Embryonic facial prominence (tissue), 1 donor: ENCODE data around the gene EPN2.

ENCODE experiments used
- DNase-seq: peaks from one replicate; pipeline ENCODE4 v3.0.0-alpha.2; 2016; ENCODE audit errors: extremely low spot score

The EPN2 gene

GRCh38 chr17:19331134-19331533 lies 94.0 kb downstream of the EPN2 start:
- DNase-seq: no peak

DNA sequence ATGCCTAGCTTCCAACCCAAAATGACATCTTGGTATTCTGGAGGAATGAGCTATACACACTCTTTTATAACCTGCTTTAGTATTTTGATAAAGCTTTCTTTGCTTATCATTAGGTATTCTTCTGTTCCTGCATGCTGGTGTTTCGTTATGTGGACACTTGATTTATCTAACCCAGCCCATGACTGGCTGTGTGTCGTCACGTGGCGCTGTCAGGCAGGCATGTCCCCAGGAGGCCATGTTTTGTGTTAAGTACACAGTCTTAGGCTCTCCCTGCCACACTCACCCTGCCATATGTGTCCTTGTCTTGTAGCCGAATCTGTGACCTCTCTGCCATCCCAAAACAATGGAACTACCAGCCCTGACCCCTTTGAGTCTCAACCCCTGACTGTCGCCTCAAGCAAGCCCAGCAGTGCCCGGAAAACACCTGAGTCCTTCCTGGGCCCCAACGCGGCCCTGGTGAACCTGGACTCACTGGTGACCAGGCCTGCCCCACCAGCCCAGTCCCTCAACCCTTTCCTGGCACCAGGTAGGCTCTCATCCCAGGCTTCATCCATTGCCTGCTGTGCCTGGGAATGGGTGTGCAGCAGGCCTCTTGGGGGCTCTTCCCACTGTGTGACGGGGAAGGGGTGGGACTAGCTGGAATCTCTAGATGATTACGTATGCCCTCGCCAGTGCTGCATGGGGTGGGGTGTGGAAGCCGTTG lies 94.5 kb downstream of the EPN2 start:
- no peak for DNase-seq

DNA sequence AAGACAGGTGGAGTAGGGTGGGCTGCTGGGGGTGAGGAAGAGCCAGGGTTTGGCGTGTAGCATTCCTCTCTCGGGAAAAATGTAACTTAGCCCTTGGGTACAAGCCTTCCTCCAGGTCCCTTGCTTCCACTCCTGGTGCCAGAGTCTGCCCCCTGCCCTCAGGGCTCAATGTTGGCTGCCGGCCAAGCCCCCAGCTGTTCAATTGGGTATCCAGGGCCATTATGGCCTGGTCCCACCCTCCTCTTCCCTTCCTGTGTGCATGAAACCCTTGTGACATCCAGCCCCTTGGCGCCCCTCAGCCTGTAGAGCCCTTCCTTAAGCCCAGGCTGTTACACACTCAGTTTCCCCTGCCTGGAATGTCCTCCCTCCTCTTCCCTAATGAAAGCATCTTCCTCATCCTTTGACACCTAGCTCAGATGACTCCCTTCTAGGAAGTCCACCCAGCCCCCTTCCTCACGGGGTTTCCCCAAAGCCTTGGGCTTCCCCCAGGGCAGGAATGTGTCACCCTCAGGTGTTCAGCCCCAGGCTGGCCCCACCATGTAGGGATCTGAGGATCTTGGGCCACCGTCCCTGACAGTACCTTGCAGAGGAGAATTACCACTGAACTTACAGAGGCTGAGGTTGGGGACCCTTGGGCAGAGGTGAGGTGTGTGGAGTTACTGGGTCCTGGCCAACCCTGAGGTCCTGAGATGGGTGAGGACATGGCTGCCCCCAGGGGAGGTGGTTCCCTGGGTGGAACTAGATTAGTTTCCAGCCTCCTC lies 95.4 kb downstream of the EPN2 start:
- no peak for DNase-seq

DNA sequence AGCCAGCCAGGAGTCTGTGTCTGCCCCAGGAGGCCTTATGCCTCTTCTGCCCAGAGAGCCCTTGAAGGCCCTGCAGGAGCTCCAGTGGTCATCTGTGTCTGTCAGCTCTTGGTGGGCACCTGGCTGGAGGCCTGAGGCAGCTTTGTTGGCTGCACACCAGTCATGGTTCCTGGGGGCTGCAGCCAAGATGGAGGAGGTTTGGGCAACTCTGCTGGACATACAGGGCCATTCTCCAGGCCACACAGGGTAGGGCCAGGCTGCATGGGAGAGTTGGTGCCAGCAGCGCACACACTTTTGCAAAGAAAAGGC lies 95.9 kb downstream of the EPN2 start:
- no peak for DNase-seq

GRCh38 chr17:19333736-19334290 lies 96.6 kb downstream of the EPN2 start:
- no peak for DNase-seq

DNA sequence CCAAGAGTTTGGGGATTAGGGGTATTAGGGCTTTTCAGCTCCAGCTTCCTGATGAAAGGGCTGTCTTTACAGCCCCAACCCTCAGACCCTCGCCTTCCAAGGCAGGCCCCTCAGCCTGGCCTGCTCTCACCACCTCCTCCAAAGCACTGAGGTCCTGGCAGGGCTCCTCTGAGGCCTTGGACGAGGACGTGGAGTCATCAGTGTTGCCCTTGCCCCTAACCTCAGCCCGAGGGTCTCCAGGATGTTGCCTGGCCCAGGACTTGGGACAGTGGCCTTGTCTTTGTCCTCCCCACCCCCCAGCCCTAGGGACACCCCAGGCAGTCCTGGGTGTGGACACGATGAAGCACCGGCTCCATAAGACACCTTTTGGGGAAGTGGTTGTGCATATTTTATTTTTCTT lies 97.2 kb downstream of the EPN2 start:
- DNase-seq: no peak

GRCh38 chr17:19335951-19336631 lies 98.9 kb downstream of the EPN2 start:
- no peak for DNase-seq

DNA sequence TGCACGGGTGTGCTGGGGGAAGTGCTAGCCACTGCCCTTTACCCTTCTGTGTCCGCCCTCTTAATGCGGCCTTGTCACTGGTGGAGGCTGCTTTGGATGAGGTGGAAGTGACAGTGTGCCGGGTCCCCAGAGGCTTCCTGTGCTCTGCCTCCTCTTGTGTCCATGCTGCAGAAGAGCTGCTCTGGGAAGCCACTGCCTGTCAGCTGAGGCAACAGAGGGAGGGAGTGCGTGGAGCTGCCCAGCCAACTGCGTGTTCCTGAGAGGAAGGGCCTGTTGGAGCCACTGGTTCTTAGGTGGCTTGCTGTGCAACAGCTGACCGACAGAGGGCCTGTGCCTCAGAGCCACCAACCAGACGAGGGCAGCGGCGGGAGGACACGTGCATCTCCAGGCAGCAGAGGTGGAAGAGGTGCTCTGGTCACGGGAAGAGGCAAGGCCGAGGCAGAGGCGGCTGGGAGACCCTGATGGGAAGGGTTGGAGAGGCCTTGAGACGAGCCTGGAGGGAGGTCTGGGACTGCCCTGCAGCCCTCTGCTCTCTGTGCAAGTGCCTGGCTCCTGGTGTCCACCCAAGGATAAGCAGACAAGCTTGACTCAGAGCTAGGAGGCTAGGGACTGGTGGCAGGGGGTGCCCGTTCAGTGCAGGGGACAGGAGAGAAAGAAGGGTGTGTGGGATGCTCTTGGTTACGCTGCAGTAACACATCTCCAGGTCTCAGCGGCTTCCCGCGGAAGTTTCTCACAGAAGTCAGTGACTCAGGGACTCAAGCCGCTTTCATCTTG lies 100.0 kb downstream of the EPN2 start:
- no peak for DNase-seq

DNA sequence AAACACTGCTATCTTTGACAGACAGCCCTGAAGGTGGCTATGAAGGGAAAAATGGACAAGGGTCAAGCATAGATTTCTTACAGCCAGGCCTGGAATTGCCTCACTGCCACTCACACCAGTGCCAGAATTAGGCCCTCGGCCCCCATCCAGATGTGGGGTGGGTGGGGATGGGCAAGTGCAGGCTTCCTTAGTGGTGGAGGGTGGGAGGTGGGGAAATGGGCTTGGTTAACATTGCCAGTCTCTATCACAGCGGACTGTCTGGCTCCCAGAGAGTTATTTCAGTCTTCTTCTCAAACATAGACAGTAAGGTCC lies 100.5 kb downstream of the EPN2 start:
- no peak for DNase-seq

DNA sequence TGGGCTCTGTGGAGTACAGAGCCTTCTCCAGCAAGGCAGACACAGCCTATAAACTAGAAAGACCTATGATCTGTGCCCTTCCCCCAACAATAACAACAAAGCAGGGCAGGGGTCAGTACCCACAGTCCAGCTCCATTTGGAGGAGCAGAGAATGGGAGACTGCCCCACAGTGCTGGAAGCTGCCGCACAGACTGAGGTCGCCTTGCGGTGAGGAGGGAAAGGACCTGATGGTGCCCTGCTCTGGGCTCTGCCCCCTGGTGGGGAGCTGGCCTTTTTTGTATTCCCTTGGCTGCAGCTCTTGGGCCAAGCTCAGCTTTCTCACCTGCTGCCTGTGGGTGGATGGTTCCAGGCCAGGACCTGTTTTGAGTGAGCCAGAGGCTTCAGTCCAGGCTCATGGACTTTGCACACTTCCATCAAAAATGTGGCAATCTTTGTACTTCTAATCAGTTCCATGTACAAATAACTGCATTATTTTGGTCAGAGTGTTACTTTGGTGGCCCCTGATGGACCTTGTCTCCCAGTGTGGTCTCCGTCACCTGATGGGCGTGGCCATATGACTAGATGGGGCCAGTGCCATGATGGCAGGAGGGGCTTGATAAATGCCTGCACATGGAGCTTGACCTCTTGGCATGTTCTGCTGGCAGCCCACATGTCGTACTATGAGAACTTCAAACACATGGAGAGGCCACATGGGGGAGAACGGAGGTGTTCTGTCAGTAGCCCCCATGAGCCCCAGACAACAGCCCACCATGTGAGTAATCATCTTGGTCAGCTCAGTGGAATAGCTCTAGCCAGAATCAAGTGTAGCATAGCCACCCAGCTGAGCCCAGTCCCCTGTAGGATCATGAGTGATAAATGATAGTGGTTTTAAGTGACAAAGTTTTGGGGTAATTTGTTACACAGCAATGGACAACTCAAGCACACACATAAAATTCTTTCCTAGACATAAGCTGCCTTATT lies 101.1 kb downstream of the EPN2 start:
- DNase-seq: no peak

DNA sequence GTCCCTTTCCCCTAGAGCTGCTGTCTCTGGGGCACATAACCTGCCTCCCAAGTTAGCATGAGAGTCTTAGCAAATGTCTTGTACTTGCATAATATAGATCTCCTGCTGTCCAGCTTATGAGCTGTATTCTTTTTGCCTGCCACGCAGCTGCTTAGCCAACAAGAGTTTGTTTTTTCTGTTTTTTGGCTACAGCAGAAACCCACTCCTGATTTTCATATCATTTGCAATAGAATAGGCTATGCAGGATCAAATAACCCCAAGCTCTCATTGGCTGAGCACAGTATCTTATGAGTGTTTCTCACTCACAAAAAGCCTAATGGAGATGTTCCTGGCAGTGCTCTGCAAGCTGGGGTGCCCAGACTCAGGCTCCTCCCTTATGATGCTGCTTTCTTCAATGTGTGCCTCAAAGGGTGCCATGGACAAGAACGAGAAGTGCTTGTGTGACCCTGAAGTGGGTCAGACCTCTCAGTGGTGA lies 102.2 kb downstream of the EPN2 start:
- DNase-seq: no peak

DNA sequence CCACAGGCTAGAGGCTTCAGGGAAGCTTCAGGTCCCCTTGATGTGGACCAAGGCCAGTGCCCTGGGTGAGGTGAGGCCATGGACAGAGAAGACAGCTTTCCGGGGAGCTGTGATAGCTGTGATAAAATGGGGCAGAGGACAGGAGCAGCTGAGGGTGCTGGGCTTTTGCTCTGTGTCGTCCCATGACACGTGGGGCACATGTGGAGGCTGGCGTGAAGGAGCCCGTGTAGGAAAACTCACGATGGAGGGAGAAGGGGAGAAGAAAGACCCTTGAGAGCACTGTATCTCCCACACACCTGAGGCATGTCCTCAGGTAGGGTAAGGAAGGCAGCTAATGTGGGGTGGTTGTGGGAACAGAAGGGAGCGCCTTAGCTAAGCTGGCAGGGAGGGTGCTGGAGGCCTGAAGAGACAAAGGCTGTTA lies 104.1 kb downstream of the EPN2 start:
- no peak for DNase-seq

DNA sequence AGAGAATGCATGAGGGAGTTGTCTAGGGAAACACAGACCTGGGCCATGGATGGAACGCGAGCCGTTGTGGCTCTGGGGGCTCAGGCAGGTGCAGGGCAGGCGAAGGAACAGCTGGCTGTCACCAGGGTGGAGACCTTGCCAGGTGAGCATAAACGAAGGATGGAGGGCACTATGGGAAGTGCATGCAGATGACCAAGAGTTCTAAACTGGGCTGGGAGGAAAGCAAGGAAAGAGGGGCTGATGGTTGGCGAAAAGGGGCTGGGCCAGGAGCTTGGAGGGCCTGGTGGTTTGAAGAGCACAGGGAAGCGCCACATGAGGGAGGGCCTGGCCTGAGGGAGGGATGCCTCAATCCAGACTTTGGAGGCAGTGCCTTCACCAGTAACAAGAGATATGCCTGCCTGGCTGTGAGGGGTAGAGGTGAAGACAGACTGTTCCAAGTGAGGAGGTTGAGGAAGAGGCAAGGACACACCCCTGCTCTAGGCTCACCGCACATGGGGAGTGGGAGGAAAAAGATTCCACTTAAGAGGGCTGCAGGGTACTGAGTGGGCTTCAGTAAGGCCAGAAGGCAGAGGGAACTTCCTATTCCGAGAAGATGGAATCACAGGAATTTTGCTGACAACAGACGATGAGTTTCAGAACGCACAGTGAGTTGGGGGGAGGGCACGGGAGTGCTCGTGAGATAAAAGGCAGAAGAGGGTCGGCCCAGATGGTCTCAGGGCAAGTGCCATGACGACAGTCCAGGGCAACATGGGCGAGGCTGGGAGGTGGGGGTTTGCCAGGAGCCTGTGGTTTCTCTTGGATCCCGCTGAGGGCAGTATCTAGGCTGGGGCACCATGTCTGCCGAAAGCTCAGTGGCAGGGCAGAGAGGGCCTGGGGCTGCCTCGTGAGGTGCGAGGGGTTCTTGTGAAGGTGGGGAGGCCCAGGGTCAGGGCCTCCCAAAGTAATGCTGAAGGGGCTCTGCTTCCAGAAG lies 104.8 kb downstream of the EPN2 start:
- no peak for DNase-seq

- DNase-seq: no peak
These were observed 105.6 kb downstream of the EPN2 start for GRCh38 chr17:19342611-19343255.

DNA sequence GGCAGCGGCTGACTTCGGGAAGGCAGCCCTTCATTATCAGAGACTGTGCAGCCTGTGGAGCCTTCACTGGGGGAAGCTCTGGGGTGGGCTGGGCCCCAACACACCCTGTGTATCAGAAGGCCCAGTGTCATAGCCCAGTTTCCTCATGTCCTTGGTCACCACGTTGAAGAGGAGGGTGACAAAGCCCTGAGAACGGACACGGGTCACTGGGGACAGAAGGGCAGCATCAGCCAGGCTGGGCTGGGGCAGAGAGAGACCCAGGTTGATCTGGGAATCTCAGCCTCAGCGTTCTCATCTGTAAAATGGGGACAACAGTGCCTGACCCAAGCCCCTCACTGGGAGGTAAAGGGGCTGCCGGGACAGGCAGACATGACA lies 106.1 kb downstream of the EPN2 start:
- DNase-seq: no peak

DNA sequence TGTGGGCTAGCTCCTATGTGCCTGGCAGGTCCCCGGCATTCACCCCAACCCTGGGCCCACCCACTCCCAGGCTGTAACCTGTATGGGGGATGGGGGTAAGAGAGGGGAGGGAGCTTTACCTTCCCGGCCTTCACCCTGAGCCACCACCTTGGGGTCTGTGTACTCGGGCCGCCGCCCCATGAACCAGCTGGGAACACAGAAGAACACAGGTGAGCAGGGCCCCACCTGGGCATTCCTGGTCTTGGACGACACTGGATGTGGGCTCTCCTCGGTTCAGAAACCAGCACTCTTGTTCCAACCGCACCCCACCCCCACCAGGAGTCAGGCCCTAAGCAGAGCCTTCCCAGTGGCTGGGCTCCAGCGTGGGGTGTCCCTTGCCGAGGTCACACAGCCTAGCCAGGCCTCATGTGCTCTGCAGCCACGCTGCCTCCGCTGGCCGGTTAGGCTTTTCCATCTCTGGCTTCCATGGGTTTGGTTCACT lies 106.5 kb downstream of the EPN2 start:
- DNase-seq: no peak

- DNase-seq: no peak
These were observed 107.3 kb downstream of the EPN2 start for GRCh38 chr17:19344311-19345066.

DNA sequence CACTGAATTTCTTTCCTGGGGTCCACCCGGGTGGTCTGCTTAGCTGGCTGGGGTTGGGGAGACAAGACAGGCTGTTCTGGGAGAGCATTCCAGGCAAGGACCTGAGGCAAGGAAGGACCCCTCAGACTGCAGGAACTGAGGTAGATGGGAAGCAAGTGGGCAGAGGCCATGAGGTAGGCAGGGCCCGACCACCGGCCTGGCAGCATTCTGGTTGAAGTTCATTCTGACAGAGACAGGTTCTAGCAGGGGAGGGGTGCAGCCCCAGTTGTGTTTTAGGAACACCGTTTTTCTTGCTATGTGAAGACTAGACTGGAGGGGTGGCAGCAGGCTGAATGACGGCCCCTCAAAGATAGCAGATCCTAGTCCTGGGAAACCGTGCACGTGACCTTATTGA lies 107.9 kb downstream of the EPN2 start:
- no peak for DNase-seq
